GM13976 (cell line): ENCODE results near the gene PDE6C.
"Not testable (repeated sequence)": the region's sequence is repeated elsewhere in the genome, so short reads cannot be mapped to it uniquely, and the experiment has no call there.

Experiments
- DNase-seq: peaks from one replicate; pipeline ENCODE4 v3.0.0; 2012; ENCODE audit warnings: low spot score
- CTCF ChIP-seq: IDR thresholded peaks from 2 replicates; pipeline ENCODE4 v1.5.1; 2012; ENCODE audit warnings: borderline replicate concordance, mild to moderate bottlenecking; ENCODE audit not compliant: insufficient read depth; ENCODE audit errors: extremely low read depth, missing control alignments, control extremely low read depth
- in situ Hi-C: fragments of 300-500 bp; cut with MboI; formaldehyde crosslinking; loops from one replicate; pipeline ENCODE4 v1.12.0; 2022; ENCODE audit warnings: low sequenced_read_pairs, mixed read lengths, inconsistent platforms; ENCODE audit not compliant: unreplicated experiment

PDE6C gene

GRCh38 chr10:93687737-93688136 is 75.4 kb downstream of the PDE6C start:
- in situ Hi-C loops: no loop called here
- TF ChIP-seq CTCF: no peak
- DNase-seq: no peak

GRCh38 chr10:93695740-93696139 is 83.4 kb downstream of the PDE6C start:
- no peak for TF ChIP-seq CTCF
- DNase-seq: no peak
- in situ Hi-C loops: no loop called here

- DNase-seq, in situ Hi-C loops: not testable (repeated sequence)
These were observed 84.2 kb downstream of the PDE6C start for GRCh38 chr10:93696582-93696981.

- in situ Hi-C loops: no loop called here
- no peak for TF ChIP-seq CTCF
- no peak for DNase-seq
These were observed 84.9 kb downstream of the PDE6C start for GRCh38 chr10:93697207-93697606.

- TF ChIP-seq CTCF: no peak
- in situ Hi-C loops: no loop called here
- peak; percentile 12 for DNase-seq
These were observed 89.5 kb downstream of the PDE6C start for GRCh38 chr10:93701866-93702209.

GRCh38 chr10:93702210-93703001 is 90.1 kb downstream of the PDE6C start, which contains the start of gene FRA10AC1:
FRA10AC1 (minus strand) TSS chr10:93702592; CDS start chr10:93700106, 2,486 bp downstream.
- peak; percentile 72 for TF ChIP-seq CTCF
- in situ Hi-C loops: no loop called here
- peak; percentile 78 for DNase-seq

- in situ Hi-C loops: no loop called here
- no peak for TF ChIP-seq CTCF
- peak; percentile 18 for DNase-seq
These were observed 90.7 kb downstream of the PDE6C start for GRCh38 chr10:93703066-93703465.
